OCI-LY1 (cell line): ENCODE data around the gene TRMU.

Experiments used
- H2AFZ ChIP-seq: fragments of 200-600 bp; sonication (generic), shearing (Covaris generic); 2 replicates; pipeline ENCODE4 v1.6.0; 2014; ENCODE audit warnings: antibody characterized with exemption, mild to moderate bottlenecking, low read length
- H3F3A ChIP-seq: fragments of 200-600 bp; sonication (generic), shearing (Covaris generic); 2 replicates; pipeline ENCODE4 v1.6.0; 2014; ENCODE audit warnings: mild to moderate bottlenecking, antibody characterized with exemption, low read length, moderate library complexity; ENCODE audit not compliant: insufficient read depth
- H3K27ac ChIP-seq: fragments of 200-600 bp; sonication (generic); 2 replicates; pipeline ENCODE4 v1.5.1; 2014; ENCODE audit warnings: low read length, mixed run types, mild to moderate bottlenecking, low read depth; ENCODE audit not compliant: poor library complexity, severe bottlenecking
- H3K27me3 ChIP-seq: fragments of 200-600 bp; sonication (generic); 2 replicates; pipeline ENCODE4 v1.6.0; 2014; ENCODE audit warnings: antibody characterized with exemption, mild to moderate bottlenecking, low read length, moderate library complexity; ENCODE audit not compliant: insufficient read depth
- H3K36me3 ChIP-seq: fragments of 200-600 bp; sonication (generic); 2 replicates; pipeline ENCODE4 v1.6.1; 2014; ENCODE audit warnings: mild to moderate bottlenecking, antibody characterized with exemption, low read length, moderate library complexity, mixed read lengths; ENCODE audit not compliant: insufficient read depth
- H3K4me1 ChIP-seq: fragments of 200-600 bp; sonication (generic); 2 replicates; pipeline ENCODE4 v1.5.1; 2014; ENCODE audit warnings: mild to moderate bottlenecking, low read length, moderate library complexity; ENCODE audit not compliant: insufficient read depth, severe bottlenecking
- H3K4me2 ChIP-seq: fragments of 200-600 bp; sonication (generic), shearing (Covaris generic); 2 replicates; pipeline ENCODE4 v1.6.1; 2014; ENCODE audit warnings: low read length
- H3K4me3 ChIP-seq: fragments of 200-600 bp; sonication (generic); 2 replicates; pipeline ENCODE4 v1.5.1; 2014; ENCODE audit warnings: low read length, low read depth, mild to moderate bottlenecking, mixed read lengths; ENCODE audit not compliant: poor library complexity, severe bottlenecking
- H3K79me2 ChIP-seq: fragments of 200-600 bp; shearing (Covaris generic); 2 replicates; pipeline ENCODE4 v1.6.1; 2016; ENCODE audit warnings: mixed run types, low read length, mixed read lengths; ENCODE audit not compliant: insufficient read depth
- H3K9ac ChIP-seq: fragments of 200-600 bp; sonication (generic), shearing (Covaris generic); 2 replicates; pipeline ENCODE4 v1.6.1; 2014; ENCODE audit warnings: mild to moderate bottlenecking, low read length, mixed read lengths
- H3K9me2 ChIP-seq: fragments of 200-600 bp; sonication (generic), shearing (Covaris generic); 2 replicates; pipeline ENCODE4 v1.6.1; 2014; ENCODE audit warnings: low read depth, mild to moderate bottlenecking, low read length, mixed read lengths
- H3K9me3 ChIP-seq: fragments of 200-600 bp; shearing (Covaris generic); 2 replicates; pipeline ENCODE4 v1.6.1; 2014; ENCODE audit warnings: low read length, mixed read lengths
- H4K20me1 ChIP-seq: fragments of 200-600 bp; sonication (generic), shearing (Covaris generic); 2 replicates; pipeline ENCODE4 v1.6.0; 2016; ENCODE audit warnings: mild to moderate bottlenecking, low read length; ENCODE audit not compliant: insufficient read depth
- EZH2 ChIP-seq: fragments of 200-600 bp; sonication (generic), shearing (Covaris generic); IDR thresholded peaks from 2 replicates; pipeline ENCODE4 v1.8.0; 2017; ENCODE audit warnings: borderline replicate concordance, mixed run types, mild to moderate bottlenecking, antibody characterized with exemption, low read length, moderate library complexity, mixed read lengths
- TF ChIP-seq, protein P1 (sequence below): fragments of 200-600 bp; sonication (generic), shearing (Covaris generic); IDR thresholded peaks from 2 replicates; pipeline ENCODE4 v1.5.1; 2017; ENCODE audit warnings: mild to moderate bottlenecking, antibody characterized with exemption, low read length, moderate library complexity, mixed read lengths

TRMU gene

DNA sequence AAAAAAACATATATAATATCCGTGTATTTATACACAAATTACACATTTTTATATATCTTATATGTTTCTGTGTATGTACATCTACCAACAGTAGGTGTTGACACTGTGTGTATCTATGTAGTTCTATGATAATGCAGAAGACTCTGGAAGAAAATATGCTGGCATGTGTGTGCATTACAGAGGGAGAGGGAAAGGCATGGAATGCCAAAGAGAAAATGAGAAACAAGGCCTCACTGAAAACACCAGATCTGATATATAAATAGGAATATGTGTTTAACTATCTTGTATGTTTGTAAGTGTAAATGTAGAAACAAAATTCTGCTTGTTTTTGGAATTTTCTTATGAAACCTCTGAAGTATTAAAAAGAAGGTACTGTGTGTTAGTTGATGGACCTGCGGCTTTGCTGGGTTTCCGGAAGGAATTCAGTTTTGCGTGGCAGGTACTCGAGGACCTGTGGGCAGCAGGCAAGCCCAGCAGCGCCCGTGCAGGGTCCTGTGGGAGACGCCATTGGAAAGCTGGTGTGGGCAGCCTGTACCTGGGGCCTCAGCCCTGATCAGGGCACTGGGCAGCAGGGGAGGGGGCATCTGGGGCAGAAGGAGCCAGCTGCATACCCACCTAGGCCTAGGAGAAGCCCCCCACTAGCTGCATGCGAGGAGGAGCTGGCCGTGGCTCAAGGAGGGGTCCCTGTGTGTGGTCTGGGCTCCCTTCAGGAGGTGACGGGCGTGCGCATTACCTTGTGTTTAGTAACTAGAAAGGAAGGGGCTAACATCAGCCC is 7.6 kb upstream of the TRMU start:
- Histone ChIP-seq H3K4me3 (no peak overlapping the region), H3K36me3 (peaks cover 96% of the 10 kb centered on the region), H3K9me2 (no peaks in the 10 kb centered on the region), H3K4me1 (no peaks in the 10 kb centered on the region), H3F3A (no peaks in the 10 kb centered on the region), H3K9ac (no peak overlapping the region), H3K9me3 (no peaks in the 10 kb centered on the region), H3K79me2 (no peaks in the 10 kb centered on the region), H4K20me1 (no peaks in the 10 kb centered on the region), H3K27me3 (no peaks in the 10 kb centered on the region), H3K4me2 (no peak overlapping the region), H3K27ac (no peak overlapping the region), H2AFZ (no peak overlapping the region)
- no peak for TF ChIP-seq EZH2
- TF ChIP-seq, protein P1, sequence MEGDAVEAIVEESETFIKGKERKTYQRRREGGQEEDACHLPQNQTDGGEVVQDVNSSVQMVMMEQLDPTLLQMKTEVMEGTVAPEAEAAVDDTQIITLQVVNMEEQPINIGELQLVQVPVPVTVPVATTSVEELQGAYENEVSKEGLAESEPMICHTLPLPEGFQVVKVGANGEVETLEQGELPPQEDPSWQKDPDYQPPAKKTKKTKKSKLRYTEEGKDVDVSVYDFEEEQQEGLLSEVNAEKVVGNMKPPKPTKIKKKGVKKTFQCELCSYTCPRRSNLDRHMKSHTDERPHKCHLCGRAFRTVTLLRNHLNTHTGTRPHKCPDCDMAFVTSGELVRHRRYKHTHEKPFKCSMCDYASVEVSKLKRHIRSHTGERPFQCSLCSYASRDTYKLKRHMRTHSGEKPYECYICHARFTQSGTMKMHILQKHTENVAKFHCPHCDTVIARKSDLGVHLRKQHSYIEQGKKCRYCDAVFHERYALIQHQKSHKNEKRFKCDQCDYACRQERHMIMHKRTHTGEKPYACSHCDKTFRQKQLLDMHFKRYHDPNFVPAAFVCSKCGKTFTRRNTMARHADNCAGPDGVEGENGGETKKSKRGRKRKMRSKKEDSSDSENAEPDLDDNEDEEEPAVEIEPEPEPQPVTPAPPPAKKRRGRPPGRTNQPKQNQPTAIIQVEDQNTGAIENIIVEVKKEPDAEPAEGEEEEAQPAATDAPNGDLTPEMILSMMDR: no peak

DNA sequence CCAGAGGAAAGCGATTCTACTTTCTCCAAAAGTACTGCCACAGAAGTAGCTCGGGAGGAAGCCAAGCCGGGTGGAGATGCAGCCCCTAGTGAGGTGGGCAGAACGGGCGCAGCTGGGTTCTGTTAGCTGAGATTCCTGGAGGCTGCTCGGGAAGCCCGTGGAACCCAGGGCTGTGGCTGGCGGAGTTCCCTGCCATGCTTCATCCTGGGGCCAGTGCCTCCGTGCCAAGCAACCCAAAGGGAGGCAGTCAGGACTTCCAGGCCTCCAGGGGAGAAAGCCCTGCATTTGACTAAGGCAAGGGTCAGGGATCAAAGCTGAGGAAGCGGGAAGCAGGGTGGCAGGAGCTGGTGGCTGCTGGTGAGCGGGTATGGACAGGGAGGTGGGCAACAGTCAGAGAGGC is 6.7 kb upstream of the TRMU start:
- H3K9me3 ChIP-seq: no peaks in the 10 kb centered on the region
- TF ChIP-seq, protein P1: no peak
- TF ChIP-seq EZH2: no peak
- H3K9ac ChIP-seq: no peak overlapping the region
- no peaks in the 10 kb centered on the region for H3K27me3 ChIP-seq
- H3F3A ChIP-seq: no peaks in the 10 kb centered on the region
- no peaks in the 10 kb centered on the region for H3K4me1 ChIP-seq
- no peak overlapping the region for H3K4me2 ChIP-seq
- no peak overlapping the region for H2AFZ ChIP-seq
- no peaks in the 10 kb centered on the region for H4K20me1 ChIP-seq
- no peak overlapping the region for H3K27ac ChIP-seq
- no peak overlapping the region for H3K4me3 ChIP-seq
- H3K79me2 ChIP-seq: no peaks in the 10 kb centered on the region
- H3K9me2 ChIP-seq: no peaks in the 10 kb centered on the region
- H3K36me3 ChIP-seq: peaks cover 96% of the 10 kb centered on the region

DNA sequence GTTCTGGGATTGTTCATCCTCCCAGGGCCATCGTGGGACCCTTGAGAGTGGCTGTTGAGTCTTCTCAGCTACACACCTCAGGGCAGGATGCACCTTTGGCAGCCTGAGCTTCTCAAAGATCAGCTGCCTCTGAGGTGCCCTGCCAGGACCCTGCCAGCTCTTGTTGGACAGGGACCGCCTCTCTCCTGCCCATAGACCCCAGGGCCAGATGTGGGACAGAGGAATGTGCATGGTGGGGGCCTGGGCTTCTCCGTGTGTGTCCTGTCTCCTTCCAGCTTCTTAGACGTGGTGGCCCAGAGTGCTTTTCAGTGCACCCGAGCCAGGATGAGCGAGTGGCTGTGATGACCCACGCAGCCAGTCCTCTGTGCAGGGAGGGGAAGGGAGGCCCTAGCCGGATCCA is 5.9 kb upstream of the TRMU start:
- Histone ChIP-seq H3K9me3 (no peaks in the 10 kb centered on the region), H3K36me3 (peaks cover 88% of the 10 kb centered on the region), H4K20me1 (no peaks in the 10 kb centered on the region), H3K4me1 (peaks cover 3% of the 10 kb centered on the region), H3K27me3 (no peaks in the 10 kb centered on the region), H3K79me2 (no peaks in the 10 kb centered on the region), H3K9ac (no peak overlapping the region), H3F3A (0 out of 2 replicates have a peak, but pooled peaks cover 4% of the 10 kb centered on the region), H3K4me2 (no peak overlapping the region), H3K27ac (no peak overlapping the region), H3K4me3 (no peak overlapping the region), H3K9me2 (no peaks in the 10 kb centered on the region), H2AFZ (no peak overlapping the region)
- TF ChIP-seq EZH2: no peak
- TF ChIP-seq, protein P1: no peak
